ENCODE data around the gene RAB41.
"Not testable (repeated sequence)": the region's sequence is repeated elsewhere in the genome, so short reads cannot be mapped to it uniquely, and the experiment has no call there.

Gene RAB41

GRCh38 chrX:70289793-70290770 lies 8.1 kb downstream of the RAB41 start, which contains the start of the genes KIF4A and PDZD11:
KIF4A (plus strand) TSS chrX:70290104; CDS start chrX:70290459, 355 bp downstream.
PDZD11 (minus strand) TSS chrX:70289927; CDS start chrX:70289341, 586 bp downstream.
- peak; percentile 97 for DNase-seq (ENCODE audit: low spot score)

DNA sequence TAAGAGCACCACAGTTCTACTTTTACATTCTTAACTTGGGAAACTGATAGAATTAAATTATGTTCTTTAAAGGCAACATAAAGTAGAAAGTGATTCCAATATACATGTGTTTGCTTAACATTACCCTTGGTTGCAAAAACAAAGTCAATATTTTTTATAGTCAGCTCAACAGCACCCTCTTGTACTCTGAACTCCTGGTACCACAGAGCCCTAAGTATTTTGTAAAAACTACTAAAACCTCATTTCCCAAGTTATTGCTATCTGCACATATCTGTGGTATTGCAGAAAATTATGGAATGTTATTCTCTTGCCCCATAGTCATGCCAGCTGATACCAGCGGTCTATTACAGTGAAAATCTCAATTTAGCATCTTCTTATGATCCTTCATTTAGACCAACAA lies 10.8 kb downstream of the RAB41 start:
- DNase-seq (ENCODE audit: low spot score) = no peak

GRCh38 chrX:70293621-70294020 lies 11.6 kb downstream of the RAB41 start:
- no peak for DNase-seq (ENCODE audit: low spot score)

- no peak for DNase-seq (ENCODE audit: low spot score)
Observed at GRCh38 chrX:70301716-70302115, 19.7 kb downstream of the RAB41 start.

GRCh38 chrX:70313503-70313902 lies 31.5 kb downstream of the RAB41 start:
- no peak for DNase-seq (ENCODE audit: low spot score)

GRCh38 chrX:70322784-70323183 lies 40.8 kb downstream of the RAB41 start:
- DNase-seq (ENCODE audit: low spot score) = no peak

GRCh38 chrX:70323628-70324027 lies 41.7 kb downstream of the RAB41 start:
- DNase-seq (ENCODE audit: low spot score) = not testable (repeated sequence)

GRCh38 chrX:70324326-70324725 lies 42.4 kb downstream of the RAB41 start:
- DNase-seq (ENCODE audit: low spot score) = no peak

GRCh38 chrX:70331161-70331560 lies 49.2 kb downstream of the RAB41 start:
- DNase-seq (ENCODE audit: low spot score) = no peak

DNA sequence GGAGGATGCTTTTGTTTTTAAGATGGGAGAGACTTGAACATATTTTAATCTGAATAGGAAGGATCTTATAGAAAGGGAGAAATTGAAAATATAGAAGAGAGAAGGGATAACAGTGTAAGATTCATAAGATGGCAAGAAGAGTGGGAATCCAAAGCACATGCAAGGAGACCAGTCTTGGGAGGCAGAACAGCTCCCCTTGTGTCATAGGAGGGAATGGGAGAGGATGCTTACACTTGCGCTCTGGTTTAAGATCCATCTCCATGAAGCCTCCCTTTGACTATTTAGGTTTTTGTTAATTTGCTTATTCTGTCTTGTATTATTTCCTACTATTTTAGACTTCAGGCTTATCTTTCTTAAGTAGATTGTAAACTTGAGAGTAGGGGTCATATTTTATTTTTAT lies 50.6 kb downstream of the RAB41 start:
- no peak for DNase-seq (ENCODE audit: low spot score)
